Right atrium auricular region (tissue), 2 donors: ENCODE results near the gene SFXN2. TPM values are rescaled to one million over a fixed set of nuclear protein-coding genes. Genes with fewer than 3 reads are reported as not detected.
A peak's percentile ranks its signal among the peaks of the same experiment; 100 is the strongest.
"Not testable (repeated sequence)": the region's sequence is repeated elsewhere in the genome, so short reads cannot be mapped to it uniquely, and the experiment has no call there.

ENCODE experiments used
- DNase-seq: peaks from one replicate; pipeline ENCODE4 v3.0.0-alpha.2; 2019; ENCODE audit warnings: low spot score
- H3K27ac ChIP-seq, 2 donors: fragments of 200-600 bp; sonication (generic); 1 replicate in 1 of 2; 2 replicates in 1 of 2; pipeline ENCODE4 v1.5.1; 2016 to 2019
- H3K27me3 ChIP-seq, 2 donors: fragments of 200-600 bp; sonication (generic); one replicate each; pipeline versions ENCODE4 v1.5.1 to v1.6.0; 2017 to 2019
- H3K36me3 ChIP-seq: fragments of 200-600 bp; sonication (generic); one replicate; pipeline ENCODE4 v1.5.1; 2016
- H3K4me1 ChIP-seq, 2 donors: fragments of 200-600 bp; sonication (generic); one replicate each; pipeline versions ENCODE4 v1.5.1 to v1.6.0; 2017 to 2019
- H3K4me3 ChIP-seq, 2 donors: fragments of 200-600 bp; sonication (generic); 1 replicate in 1 of 2; 2 replicates in 1 of 2; pipeline ENCODE4 v1.5.1; 2017 to 2019; ENCODE audit warnings: mild to moderate bottlenecking in 1 of 2, moderate library complexity in 1 of 2
- H3K9me3 ChIP-seq, 2 donors: fragments of 200-600 bp; sonication (generic); one replicate each; pipeline ENCODE4 v1.5.1; 2019
- total RNA-seq, 2 donors: library from RNA; depleted of rRNA; stranded (reverse); fragments of >200 nt; gene quantifications; one replicate each; pipeline ENCODE4 v1.1.0, GENCODE V29; 2016
- TF ChIP-seq, protein P1 (sequence below), 2 donors: fragments of 200-600 bp; sonication (generic); IDR thresholded peaks; one replicate each; pipeline ENCODE4 v1.5.1; 2019; ENCODE audit warnings: antibody characterized with exemption in 2 of 2

The SFXN2 gene
- total RNA-seq, 2 donors from 2014 or later = 0.59 to 2.7 TPM

DNA sequence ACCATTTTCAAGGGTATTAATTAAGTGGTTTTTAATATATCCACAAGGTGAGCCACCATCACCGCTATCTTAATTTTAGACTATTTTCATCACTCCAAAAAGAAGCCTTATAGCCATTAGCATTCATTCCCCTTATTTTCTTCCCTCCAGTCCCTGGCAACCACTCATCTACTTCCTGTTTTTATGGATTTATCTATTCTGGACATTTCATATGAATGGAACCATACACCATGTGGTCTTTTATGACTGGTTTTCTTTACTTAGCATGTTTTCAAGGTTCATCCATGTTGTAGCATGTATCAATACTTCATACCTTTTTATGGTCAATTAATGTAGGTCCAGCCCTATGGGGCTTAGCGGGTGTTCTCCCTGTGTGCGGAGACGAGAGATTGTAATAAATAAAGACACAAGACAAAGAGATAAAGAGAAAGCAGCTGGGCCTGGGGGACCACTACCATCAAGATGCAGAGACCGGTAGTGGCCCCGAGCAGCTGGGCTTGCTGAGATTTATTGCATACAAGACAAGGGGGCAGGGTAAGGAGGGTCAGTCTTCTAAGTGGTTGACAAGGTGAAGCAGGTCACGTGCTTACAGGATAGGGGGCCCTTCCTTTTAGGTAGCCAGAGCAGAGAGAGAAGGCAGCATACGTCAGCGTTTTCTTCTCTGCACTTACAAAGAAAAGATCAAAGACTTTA, 44.0 kb downstream of the SFXN2 start:
- no peaks in the 10 kb centered on the region for H3K27me3 ChIP-seq
- no peak for DNase-seq
- H3K4me1 ChIP-seq = peaks cover 0 to 38% of the 10 kb centered on the region in 2 donors
- TF ChIP-seq, protein P1, sequence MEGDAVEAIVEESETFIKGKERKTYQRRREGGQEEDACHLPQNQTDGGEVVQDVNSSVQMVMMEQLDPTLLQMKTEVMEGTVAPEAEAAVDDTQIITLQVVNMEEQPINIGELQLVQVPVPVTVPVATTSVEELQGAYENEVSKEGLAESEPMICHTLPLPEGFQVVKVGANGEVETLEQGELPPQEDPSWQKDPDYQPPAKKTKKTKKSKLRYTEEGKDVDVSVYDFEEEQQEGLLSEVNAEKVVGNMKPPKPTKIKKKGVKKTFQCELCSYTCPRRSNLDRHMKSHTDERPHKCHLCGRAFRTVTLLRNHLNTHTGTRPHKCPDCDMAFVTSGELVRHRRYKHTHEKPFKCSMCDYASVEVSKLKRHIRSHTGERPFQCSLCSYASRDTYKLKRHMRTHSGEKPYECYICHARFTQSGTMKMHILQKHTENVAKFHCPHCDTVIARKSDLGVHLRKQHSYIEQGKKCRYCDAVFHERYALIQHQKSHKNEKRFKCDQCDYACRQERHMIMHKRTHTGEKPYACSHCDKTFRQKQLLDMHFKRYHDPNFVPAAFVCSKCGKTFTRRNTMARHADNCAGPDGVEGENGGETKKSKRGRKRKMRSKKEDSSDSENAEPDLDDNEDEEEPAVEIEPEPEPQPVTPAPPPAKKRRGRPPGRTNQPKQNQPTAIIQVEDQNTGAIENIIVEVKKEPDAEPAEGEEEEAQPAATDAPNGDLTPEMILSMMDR (IDR thresholded peaks at IDR 0.05) = no peak
- H3K9me3 ChIP-seq = no peaks in the 10 kb centered on the region
- H3K36me3 ChIP-seq = no peaks in the 10 kb centered on the region
- peak overlapping the region; percentile 63 to 70 for H3K27ac ChIP-seq
- H3K4me3 ChIP-seq = no peak overlapping the region

DNA sequence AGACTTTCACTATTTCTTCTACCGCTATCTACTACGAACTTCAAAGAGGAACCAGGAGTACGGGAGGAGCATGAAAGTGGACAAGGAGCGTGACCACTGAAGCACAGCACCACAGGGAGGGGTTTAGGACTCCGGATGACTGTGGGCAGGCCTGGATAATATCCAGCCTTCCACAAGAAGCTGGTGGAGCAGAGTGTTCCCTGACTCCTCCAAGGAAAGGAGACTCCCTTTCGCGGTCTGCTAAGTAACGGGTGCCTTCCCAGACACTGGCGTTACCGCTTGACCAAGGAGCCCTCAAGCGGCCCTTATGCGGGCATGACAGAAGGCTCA, 44.5 kb downstream of the SFXN2 start:
- peak overlapping the region; percentile 63 to 70 for H3K27ac ChIP-seq

DNA sequence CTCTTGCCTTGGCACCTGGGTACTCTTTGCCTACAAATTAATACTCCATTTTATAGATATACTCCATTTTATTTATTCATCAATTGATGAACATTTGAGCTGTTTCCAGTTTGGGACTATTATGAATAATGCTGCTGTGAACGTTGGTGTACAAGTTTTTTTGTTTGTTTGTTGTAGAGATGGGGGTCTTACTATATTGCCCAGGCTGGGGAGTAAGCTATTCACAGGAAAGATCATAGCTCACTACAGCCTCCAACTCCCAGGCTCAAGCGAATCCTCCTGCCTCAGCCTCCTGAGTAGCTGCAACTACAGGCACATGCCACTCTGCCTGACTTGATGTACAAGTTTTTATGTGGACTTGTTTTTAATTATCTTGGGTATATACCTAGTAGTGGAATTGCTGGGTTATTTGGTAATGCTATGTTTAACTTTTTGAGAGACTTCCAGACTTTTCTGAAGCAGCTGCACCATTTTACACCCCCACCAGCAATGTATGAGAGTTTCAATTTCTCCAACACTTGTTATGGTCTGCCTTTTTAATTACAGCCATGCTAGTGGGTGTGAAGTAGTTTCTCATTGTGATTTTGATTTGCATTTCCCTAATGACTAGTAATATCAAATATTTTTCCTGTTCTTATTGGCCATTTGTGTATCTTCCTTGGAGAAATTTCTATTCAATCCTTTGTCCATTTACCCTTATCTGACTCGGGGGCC, 45.2 kb downstream of the SFXN2 start:
- Histone ChIP-seq H3K27me3 (no peaks in the 10 kb centered on the region), H3K4me3 (no peak overlapping the region), H3K9me3 (no peaks in the 10 kb centered on the region), H3K4me1 (peaks cover 0 to 38% of the 10 kb centered on the region in 2 donors), H3K36me3 (no peaks in the 10 kb centered on the region), H3K27ac (peak overlapping the region; percentile 26 to 70)
- TF ChIP-seq, protein P1 (IDR thresholded peaks at IDR 0.05) = no peak
- DNase-seq = no peak

More for the DNA sequence above, 44.5 kb downstream of the SFXN2 start:
- peak; percentile 73 for DNase-seq
- not testable (repeated sequence) for H3K36me3 ChIP-seq, H3K4me3 ChIP-seq, H3K27me3 ChIP-seq, H3K9me3 ChIP-seq
- H3K4me1 ChIP-seq = peaks cover 0 to 38% of the 10 kb centered on the region in 2 donors

DNA sequence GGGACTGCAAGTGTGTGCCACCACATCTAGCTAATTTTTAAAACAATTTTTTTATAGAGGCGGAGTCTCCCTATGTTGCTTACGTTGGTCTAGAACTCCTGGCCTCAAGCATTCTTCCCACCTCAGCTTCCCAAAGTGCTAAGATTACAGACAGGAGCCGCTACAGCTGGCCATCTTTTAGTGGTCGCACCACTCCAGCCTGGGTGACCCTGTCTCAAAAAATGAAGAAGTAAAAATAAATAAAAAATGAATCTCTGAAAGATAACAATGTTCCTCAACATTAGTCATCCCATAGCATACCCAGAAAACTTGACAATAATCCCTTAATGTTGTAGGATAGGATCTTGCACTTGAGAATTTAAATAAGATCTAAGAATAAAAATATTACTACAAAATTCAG, 47.5 kb downstream of the SFXN2 start:
- no peak overlapping the region for H3K4me3 ChIP-seq
- peaks cover 0 to 52% of the 10 kb centered on the region in 2 donors for H3K4me1 ChIP-seq
- no peaks in the 10 kb centered on the region for H3K27me3 ChIP-seq
- H3K36me3 ChIP-seq = no peaks in the 10 kb centered on the region
- no peak for DNase-seq
- no peaks in the 10 kb centered on the region for H3K9me3 ChIP-seq
- TF ChIP-seq, protein P1 (IDR thresholded peaks at IDR 0.05) = no peak
- peak overlapping the region; percentile 38 to 56 for H3K27ac ChIP-seq

DNA sequence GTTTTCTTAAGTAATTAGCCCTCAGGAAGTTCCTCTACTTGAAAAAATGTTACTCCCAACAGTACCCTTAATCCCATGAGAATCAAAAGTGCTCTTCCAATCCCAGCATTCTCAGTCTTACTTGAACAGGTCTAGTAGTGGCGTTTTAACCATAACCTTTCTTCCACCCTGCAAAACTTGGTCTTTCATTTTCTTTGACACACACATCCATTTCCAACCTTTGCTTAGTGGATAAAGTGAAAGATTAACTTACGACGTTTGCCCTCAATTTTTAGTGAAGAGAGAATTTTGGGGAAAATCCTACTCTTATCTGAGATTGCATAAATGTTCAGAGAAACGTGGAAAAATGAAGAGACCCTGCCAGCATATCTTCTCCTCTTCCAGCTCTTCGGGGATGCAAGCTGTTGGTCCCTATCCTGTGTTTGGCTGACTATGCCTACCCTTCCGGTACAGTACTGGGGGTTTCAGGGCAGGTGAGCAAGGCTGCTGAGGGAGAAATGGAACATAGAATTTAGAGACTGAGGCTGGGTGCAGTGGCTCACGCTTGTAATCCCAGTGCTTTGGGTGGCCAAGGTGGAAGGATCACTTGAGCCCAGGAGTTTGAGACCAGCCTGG, 48.1 kb downstream of the SFXN2 start:
- Histone ChIP-seq H3K4me3 (no peak overlapping the region), H3K27me3 (no peaks in the 10 kb centered on the region), H3K4me1 (peaks cover 0 to 57% of the 10 kb centered on the region in 2 donors), H3K27ac (peak overlapping the region; percentile 38 to 56), H3K9me3 (no peaks in the 10 kb centered on the region), H3K36me3 (no peaks in the 10 kb centered on the region)
- no peak for DNase-seq
- TF ChIP-seq, protein P1 (IDR thresholded peaks at IDR 0.05) = no peak

DNA sequence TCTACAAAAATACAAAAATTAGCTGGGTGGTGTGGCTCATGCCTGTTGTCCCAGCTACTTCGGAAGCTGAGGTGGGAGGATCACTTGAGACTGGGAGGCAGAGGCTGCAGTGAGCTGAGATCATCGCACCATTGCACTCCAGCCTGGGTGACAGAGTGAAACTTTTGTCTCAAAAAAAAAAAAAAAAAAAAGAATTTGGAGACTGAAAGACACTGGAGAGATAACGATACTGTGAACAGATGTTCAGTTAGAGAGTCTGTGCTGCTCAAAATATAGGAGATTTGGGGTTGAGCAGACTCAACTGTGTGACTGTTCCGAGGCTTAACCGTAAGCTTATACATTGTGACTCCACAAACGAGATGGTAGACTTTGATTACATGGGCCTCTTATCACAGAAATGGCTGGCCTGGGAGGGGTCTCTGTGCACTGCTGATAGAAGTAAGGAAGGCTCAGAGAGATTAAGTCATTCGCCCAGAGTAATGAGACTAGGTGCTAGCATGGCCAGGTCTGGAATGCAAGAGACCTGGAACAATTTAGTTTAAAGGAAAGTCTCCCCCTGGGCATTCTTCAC, 48.7 kb downstream of the SFXN2 start:
- Histone ChIP-seq H3K4me1 (peaks cover 0 to 55% of the 10 kb centered on the region in 2 donors), H3K27ac (peak overlapping the region; percentile 38 to 56), H3K36me3 (no peaks in the 10 kb centered on the region), H3K9me3 (no peaks in the 10 kb centered on the region), H3K27me3 (no peaks in the 10 kb centered on the region), H3K4me3 (peak overlapping the region in 1 of 2 donors; percentile 3)
- no peak for DNase-seq
- TF ChIP-seq, protein P1 (IDR thresholded peaks at IDR 0.05) = no peak
